Natural killer cell treated with Interleukin-12 subunit alpha and Interleukin-12 subunit beta and Interleukin-15 and Interleukin-18, amount 100 ng/mL, for 72 hours (primary cell): ENCODE results near the gene SLC25A13. TPM values are rescaled to one million over a fixed set of nuclear protein-coding genes. Genes with fewer than 3 reads are reported as not detected.
"Not testable (repeated sequence)": the region's sequence is repeated elsewhere in the genome, so short reads cannot be mapped to it uniquely, and the experiment has no call there.

ENCODE experiments used
- ATAC-seq, 2 donors: fragments of 150-1000 bp; cut with Tn5 transposase in 1 of 2; sonication (Bioruptor Pico), chemical (Tn5 transposase) in 1 of 2; 2 replicates each; pipeline ENCODE4 v1.10.0; 2021
- DNase-seq: peaks from one replicate; pipeline ENCODE4 v3.0.0; 2022; ENCODE audit warnings: low spot score
- H3K27ac Mint-ChIP-seq, 2 donors: 1 replicate in 1 of 2; 2 replicates in 1 of 2; pipeline ENCODE4 v1.8.0; 2022; ENCODE audit warnings: mixed read lengths in 2 of 2, mild to moderate bottlenecking in 1 of 2, moderate library complexity in 1 of 2
- H3K27me3 Mint-ChIP-seq, 2 donors: 1 replicate in 1 of 2; 2 replicates in 1 of 2; pipeline ENCODE4 v1.8.0; 2022; ENCODE audit warnings: mixed read lengths in 2 of 2
- H3K36me3 Mint-ChIP-seq: one replicate; pipeline ENCODE4 v1.8.0; 2022; ENCODE audit warnings: mixed read lengths
- H3K4me1 Mint-ChIP-seq, 2 donors: 1 replicate in 1 of 2; 2 replicates in 1 of 2; pipeline ENCODE4 v1.8.0; 2022; ENCODE audit warnings: low read depth in 2 of 2, mixed read lengths in 2 of 2, mild to moderate bottlenecking in 1 of 2
- H3K4me3 Mint-ChIP-seq: one replicate; pipeline ENCODE4 v1.8.0; 2022; ENCODE audit warnings: mixed read lengths
- H3K9me3 Mint-ChIP-seq: 2 replicates; pipeline ENCODE4 v1.8.0; 2022; ENCODE audit warnings: mixed read lengths
- total RNA-seq, 2 donors: library from RNA; stranded (reverse); gene quantifications; one replicate each; pipeline ENCODE4 v1.2.3, GENCODE V29; 2022

The SLC25A13 gene
- total RNA-seq, 2 donors from 2014 or later: 15.9 to 17.0 TPM

DNA sequence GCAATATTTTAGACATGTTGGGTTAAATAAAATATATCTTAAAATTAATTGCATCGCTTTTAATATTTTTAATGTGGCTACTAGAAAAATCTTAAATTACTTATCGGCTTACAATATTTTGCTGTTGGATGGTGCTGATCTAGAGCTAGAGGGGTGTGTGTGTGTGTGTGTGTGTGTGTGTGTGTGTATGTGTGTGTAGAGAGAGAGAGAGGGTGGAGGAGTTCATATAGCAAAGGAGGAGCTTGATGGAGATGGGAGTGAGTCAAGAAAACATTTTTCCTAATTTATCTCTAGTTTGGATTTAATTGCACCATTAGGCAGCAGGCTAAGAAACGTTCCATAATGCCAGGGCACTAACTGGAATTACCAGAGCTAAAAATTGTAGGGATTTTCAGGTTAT lies 10.4 kb upstream of the SLC25A13 start:
- Mint-ChIP-seq H3K27ac (no peak overlapping the region), H3K9me3 (no peaks in the 10 kb centered on the region), H3K4me1 (no peaks in the 10 kb centered on the region), H3K4me3 (no peak overlapping the region), H3K27me3 (peaks cover 16 to 23% of the 10 kb centered on the region in 2 donors), H3K36me3 (no peaks in the 10 kb centered on the region)
- ATAC-seq (no peak), DNase-seq (no peak)

DNA sequence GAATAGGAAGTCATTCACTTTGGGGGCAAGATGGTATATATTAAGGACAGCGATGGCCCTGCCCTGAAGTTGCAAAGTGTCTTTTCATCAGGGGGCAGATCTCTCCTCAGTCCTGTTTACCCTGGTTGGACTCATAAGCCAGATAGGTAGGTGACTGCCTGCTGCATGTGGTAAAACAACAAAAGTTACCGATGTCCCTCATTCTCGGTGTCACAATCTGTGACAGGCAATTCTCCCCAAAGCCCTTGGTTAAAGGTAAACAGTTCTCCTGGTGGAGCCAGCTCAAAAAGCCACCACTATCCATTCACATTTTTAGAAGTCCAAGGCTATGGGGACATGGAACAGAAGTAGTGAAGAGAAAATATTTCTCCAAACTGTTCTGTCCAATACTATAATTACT lies 9.9 kb upstream of the SLC25A13 start:
- Mint-ChIP-seq H3K4me1 (no peaks in the 10 kb centered on the region), H3K36me3 (no peaks in the 10 kb centered on the region), H3K4me3 (no peak overlapping the region), H3K9me3 (no peaks in the 10 kb centered on the region), H3K27me3 (peaks cover 14 to 22% of the 10 kb centered on the region in 2 donors), H3K27ac (no peak overlapping the region)
- DNase-seq (no peak), ATAC-seq (no peak)

- DNase-seq: no peak
- Mint-ChIP-seq H3K4me1 (no peaks in the 10 kb centered on the region), H3K9me3 (no peaks in the 10 kb centered on the region), H3K4me3 (no peak overlapping the region), H3K36me3 (no peaks in the 10 kb centered on the region), H3K27ac (no peak overlapping the region), H3K27me3 (peaks cover 8 to 16% of the 10 kb centered on the region in 2 donors)
- no peak for ATAC-seq
Measured at GRCh38 chr7:96331233-96331632, 9.3 kb upstream of the SLC25A13 start.

DNA sequence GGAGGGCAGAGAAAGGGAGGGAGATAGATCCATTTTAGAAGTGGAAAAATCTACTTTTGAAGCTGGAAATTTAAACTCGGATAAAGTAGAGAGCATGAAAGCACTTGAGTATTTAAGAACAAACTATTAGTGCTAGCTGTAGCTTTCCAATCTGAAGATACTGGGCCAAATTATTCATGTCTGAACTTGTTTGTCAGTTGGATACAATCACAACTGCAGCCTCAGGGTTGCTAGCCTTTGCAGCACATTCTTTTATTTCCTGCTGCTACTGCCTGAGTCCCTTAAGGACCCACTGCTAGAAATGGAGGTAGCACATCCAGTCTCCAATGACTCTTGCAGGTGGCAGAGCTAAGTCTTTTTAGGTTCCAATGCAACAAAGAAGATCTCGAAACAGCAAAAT lies 8.3 kb upstream of the SLC25A13 start:
- Mint-ChIP-seq H3K27me3 (peaks cover 5 to 14% of the 10 kb centered on the region in 2 donors), H3K36me3 (no peaks in the 10 kb centered on the region), H3K27ac (no peak overlapping the region), H3K4me3 (no peak overlapping the region), H3K4me1 (no peaks in the 10 kb centered on the region), H3K9me3 (no peaks in the 10 kb centered on the region)
- DNase-seq (no peak), ATAC-seq (no peak)

DNA sequence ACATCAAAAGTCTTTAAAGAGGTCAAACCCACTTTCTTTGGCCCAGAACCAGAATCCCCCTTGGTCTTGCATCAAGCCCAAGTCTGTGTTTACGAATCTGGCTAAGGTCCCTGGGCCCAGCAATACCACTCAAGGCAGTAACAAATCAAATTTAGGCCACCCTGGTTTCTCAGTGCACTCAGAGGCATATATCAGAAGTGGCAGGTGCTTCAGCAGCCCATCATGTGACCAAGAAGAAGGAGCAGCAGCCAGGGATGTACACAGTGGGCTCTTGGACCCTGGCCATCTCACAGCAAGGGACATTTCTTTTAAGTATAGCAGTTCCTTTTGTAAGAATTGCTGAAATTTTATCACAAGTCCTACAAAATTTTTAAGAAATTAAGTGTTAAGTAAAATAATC lies 7.3 kb upstream of the SLC25A13 start:
- no peaks in the 10 kb centered on the region for H3K9me3 Mint-ChIP-seq

GRCh38 chr7:96328016-96328415 lies 6.1 kb upstream of the SLC25A13 start:
- no peak overlapping the region for H3K4me3 Mint-ChIP-seq
- H3K4me1 Mint-ChIP-seq: no peaks in the 10 kb centered on the region
- ATAC-seq: no peak
- H3K27me3 Mint-ChIP-seq: peaks cover 5 to 12% of the 10 kb centered on the region in 2 donors
- no peaks in the 10 kb centered on the region for H3K36me3 Mint-ChIP-seq
- DNase-seq: no peak
- no peaks in the 10 kb centered on the region for H3K9me3 Mint-ChIP-seq
- no peak overlapping the region for H3K27ac Mint-ChIP-seq

More for the DNA sequence above, 7.3 kb upstream of the SLC25A13 start:
- no peaks in the 10 kb centered on the region for H3K4me1 Mint-ChIP-seq
- H3K27me3 Mint-ChIP-seq: peaks cover 5 to 14% of the 10 kb centered on the region in 2 donors
- H3K27ac Mint-ChIP-seq: no peak overlapping the region
- H3K4me3 Mint-ChIP-seq: no peak overlapping the region
- no peaks in the 10 kb centered on the region for H3K36me3 Mint-ChIP-seq
- DNase-seq (no peak), ATAC-seq (no peak)

DNA sequence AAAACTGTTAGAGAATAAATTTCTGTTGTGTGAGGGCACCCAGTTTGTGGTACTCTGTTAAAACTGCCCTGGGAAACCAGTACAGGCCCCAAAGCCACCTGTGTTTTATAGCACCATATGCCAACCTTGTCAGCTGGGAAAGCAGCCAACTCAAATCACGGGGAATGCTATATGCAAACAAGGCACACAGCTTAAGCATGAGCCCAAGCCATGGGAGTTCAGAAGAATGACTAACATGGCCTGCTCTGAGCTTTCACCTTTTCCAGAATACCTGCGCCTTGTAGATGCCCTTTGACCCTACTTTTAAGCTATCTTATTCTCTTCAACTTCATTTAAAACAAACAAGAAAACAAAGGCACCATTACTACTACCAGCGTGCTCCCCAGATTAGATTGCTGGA lies 5.5 kb upstream of the SLC25A13 start:
- Mint-ChIP-seq H3K9me3 (no peaks in the 10 kb centered on the region), H3K27ac (no peak overlapping the region), H3K4me3 (no peak overlapping the region), H3K4me1 (no peaks in the 10 kb centered on the region), H3K36me3 (no peaks in the 10 kb centered on the region), H3K27me3 (peaks cover 3 to 9% of the 10 kb centered on the region in 2 donors)
- no peak for DNase-seq
- no peak for ATAC-seq

GRCh38 chr7:96326752-96327151 lies 4.9 kb upstream of the SLC25A13 start:
- not testable (repeated sequence) for H3K27me3 Mint-ChIP-seq, H3K9me3 Mint-ChIP-seq, ATAC-seq, H3K4me3 Mint-ChIP-seq, H3K36me3 Mint-ChIP-seq, H3K4me1 Mint-ChIP-seq, DNase-seq, H3K27ac Mint-ChIP-seq

DNA sequence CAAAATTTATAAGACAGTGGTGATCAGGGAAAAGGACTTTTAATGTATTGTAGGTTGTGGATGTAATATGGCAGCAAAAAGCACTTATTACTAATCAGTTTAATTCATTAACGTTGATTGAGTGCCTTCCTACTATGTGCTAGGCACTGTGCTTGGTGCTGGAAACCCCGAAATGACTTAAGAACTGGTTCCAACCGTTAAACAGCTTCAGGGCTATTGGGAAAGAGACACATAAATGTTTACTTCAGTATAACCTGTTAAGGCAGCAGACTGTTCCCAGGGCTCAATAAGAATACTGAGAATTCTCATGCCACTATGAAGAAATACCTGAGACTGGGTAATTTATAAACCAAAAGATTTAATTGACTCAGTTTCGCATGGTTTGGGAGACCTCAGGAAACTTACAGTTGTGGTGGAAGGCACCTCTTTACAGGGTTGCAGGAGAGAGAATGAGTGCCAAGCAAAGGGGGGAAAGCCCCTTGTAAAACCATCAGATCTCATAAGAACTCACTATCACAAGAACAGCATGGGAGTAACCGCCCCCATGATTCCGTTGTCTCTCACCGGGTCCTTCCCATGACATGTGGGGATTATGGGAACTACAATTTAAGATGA lies 1.1 kb upstream of the SLC25A13 start:
- Mint-ChIP-seq H3K4me3 (peak overlapping the region; percentile 89), H3K9me3 (no peaks in the 10 kb centered on the region), H3K36me3 (no peaks in the 10 kb centered on the region), H3K27ac (peak overlapping the region in 1 of 2 donors; percentile 74), H3K27me3 (no peaks in the 10 kb centered on the region), H3K4me1 (peaks cover 14% of the 10 kb centered on the region in 2 donors)
- DNase-seq (no peak), ATAC-seq (no peak)

DNA sequence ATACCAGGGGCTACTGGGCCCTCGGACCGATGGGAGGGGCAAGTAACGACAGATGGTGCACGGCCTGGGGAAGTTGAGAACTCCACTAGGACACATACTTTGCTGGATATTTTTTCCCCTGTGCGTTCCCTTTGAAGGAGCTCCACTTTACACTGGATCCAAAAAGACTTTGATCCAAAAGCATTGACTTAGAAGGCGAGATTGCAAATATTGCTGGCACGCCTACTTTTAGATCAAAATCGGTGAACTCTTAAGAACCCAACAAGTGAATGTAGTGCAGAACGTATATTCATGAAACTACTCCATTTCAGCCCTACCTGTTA lies 436 bp upstream of the SLC25A13 start:
- Mint-ChIP-seq H3K27ac (peak overlapping the region in 1 of 2 donors; percentile 74), H3K36me3 (no peaks in the 10 kb centered on the region), H3K4me3 (peak overlapping the region; percentile 89), H3K4me1 (peaks cover 14 to 17% of the 10 kb centered on the region in 2 donors), H3K9me3 (no peaks in the 10 kb centered on the region), H3K27me3 (no peaks in the 10 kb centered on the region)
- ATAC-seq (no peak), DNase-seq (no peak)

DNA sequence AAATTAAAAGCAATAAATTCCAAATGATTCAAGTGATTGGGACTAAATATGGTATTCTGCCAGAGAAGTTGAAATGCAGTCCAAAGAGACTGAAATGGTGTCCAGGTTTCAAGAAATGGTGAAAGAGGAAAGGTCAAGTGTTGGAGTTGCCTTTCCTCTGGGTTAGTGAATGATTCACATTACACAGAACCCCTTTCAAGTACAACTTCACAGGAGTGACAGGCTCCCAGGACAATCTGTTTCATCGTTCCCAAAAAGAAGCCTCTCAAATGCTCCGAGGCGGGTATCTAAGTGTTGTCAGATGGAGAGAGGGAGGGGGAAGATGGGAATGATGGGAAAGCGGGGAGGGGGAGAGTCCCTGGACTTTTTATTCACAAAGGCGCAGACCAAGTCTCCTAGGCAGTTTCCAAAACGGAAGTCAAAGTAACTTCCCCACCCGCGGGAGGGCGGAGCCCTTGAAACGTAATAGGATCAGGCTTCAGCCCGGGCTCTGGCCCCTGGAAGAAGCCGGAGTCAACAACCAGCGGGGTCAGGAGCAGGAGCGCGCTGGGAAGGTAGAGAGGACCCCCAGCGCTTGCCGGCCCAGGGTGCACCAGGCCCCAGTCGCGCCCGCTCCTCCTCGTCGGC lies 754 bp downstream of the SLC25A13 start:
- ATAC-seq (peak; percentile 51 to 73), DNase-seq (peak; percentile 81)
- no peaks in the 10 kb centered on the region for H3K9me3 Mint-ChIP-seq
- no peaks in the 10 kb centered on the region for H3K27me3 Mint-ChIP-seq
- peaks cover 20% of the 10 kb centered on the region in 2 donors for H3K4me1 Mint-ChIP-seq
- H3K36me3 Mint-ChIP-seq: no peaks in the 10 kb centered on the region
- H3K4me3 Mint-ChIP-seq: peak overlapping the region; percentile 89
- H3K27ac Mint-ChIP-seq: peak overlapping the region; percentile 74 to 94

DNA sequence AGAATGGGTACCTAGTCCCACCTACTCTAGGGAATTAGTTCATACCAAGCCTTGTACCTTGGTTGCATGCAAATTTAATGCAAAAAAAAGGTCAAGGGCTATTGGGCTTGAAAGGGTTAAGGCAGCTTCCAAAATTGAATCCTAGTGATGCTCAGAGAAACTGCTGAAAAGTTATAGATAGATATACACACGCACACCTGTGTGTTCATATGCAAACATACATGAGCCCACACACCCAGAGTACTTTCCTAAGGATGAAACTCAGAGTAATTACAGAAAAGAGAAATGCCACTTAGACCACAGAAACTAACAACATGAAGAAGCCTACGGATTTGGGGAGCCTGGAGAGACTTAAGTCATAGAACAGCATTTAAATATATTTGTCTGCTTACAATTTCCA lies 1.5 kb downstream of the SLC25A13 start:
- ATAC-seq (peak in 1 of 2 donors; percentile 43), DNase-seq (no peak)
- Mint-ChIP-seq H3K36me3 (no peaks in the 10 kb centered on the region), H3K9me3 (no peaks in the 10 kb centered on the region), H3K27ac (peak overlapping the region; percentile 74 to 94), H3K27me3 (no peaks in the 10 kb centered on the region), H3K4me3 (peak overlapping the region; percentile 89), H3K4me1 (peaks cover 20 to 21% of the 10 kb centered on the region in 2 donors)

DNA sequence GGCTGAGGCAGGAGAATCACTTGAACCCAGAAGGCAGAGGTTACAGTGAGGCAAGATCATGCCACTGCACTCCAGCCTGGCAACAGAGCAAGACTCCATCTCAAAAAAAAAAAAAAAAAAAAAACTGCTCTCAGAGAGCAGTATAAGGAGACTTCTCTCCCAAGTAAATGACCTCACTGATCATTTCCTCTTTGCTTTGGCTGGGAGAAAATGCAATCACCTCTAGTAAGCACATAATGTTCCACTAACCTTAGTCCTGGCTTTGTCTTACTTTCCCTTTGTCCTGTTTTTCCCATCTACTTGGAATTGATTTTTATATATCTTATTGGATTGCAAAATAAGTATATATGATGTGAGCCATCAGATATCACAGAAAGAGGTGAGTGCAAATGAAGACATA lies 2.5 kb downstream of the SLC25A13 start:
- Mint-ChIP-seq H3K9me3 (no peaks in the 10 kb centered on the region), H3K4me3 (no peak overlapping the region), H3K4me1 (peaks cover 21 to 23% of the 10 kb centered on the region in 2 donors), H3K36me3 (no peaks in the 10 kb centered on the region), H3K27ac (no peak overlapping the region), H3K27me3 (no peaks in the 10 kb centered on the region)
- DNase-seq: no peak
- no peak for ATAC-seq

GRCh38 chr7:96316949-96317348 lies 4.9 kb downstream of the SLC25A13 start:
- ATAC-seq (no peak), DNase-seq (no peak)
- Mint-ChIP-seq H3K27ac (no peak overlapping the region), H3K27me3 (no peaks in the 10 kb centered on the region), H3K36me3 (no peaks in the 10 kb centered on the region), H3K4me1 (peaks cover 27 to 29% of the 10 kb centered on the region in 2 donors), H3K4me3 (no peak overlapping the region), H3K9me3 (no peaks in the 10 kb centered on the region)

GRCh38 chr7:96315125-96315512 lies 6.8 kb downstream of the SLC25A13 start:
- Mint-ChIP-seq H3K9me3 (no peaks in the 10 kb centered on the region), H3K27me3 (no peaks in the 10 kb centered on the region), H3K36me3 (no peaks in the 10 kb centered on the region), H3K4me3 (no peak overlapping the region), H3K4me1 (peaks cover 27 to 28% of the 10 kb centered on the region in 2 donors), H3K27ac (no peak overlapping the region)
- ATAC-seq: no peak
- no peak for DNase-seq
